HG02763 (cell line): Measurements from ENCODE around the gene MMP11.

Experiments
- ATAC-seq: cut with Tn5 transposase; IDR thresholded peaks from one replicate; pipeline ENCODE4 v1.9.1; 2021; ENCODE audit warnings: mild to moderate bottlenecking, moderate library complexity; ENCODE audit not compliant: unreplicated experiment

The MMP11 gene

GRCh38 chr22:23800297-23801237 lies 27.9 kb downstream of the MMP11 start:
- ATAC-seq, result no peak

GRCh38 chr22:23801238-23801821 lies 28.7 kb downstream of the MMP11 start:
- no peak for ATAC-seq

DNA sequence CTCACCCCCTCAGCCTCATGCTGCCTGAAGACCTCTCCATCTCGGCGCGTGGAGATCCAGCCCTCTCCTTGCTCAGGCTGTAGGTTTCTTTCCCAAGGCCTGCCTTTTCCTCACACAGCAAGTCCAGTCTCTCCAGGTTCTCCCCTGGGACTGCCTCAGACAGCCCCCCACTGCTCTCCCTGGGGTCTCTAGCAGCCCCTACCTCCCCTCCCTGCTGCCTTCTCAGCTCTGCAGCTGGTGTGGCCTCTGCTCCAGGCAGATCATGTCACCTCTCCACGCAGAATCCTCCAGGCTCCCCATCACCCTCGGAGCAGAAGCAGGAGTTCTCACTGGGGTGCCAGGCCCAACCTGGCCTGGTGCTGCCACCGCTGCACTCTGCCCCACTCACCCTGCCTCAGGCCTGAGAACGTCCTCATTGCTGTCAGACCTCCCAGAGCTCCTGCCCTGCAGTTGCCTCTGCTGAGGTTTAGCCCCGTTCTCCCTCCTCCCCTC lies 29.3 kb downstream of the MMP11 start:
- no peak for ATAC-seq

DNA sequence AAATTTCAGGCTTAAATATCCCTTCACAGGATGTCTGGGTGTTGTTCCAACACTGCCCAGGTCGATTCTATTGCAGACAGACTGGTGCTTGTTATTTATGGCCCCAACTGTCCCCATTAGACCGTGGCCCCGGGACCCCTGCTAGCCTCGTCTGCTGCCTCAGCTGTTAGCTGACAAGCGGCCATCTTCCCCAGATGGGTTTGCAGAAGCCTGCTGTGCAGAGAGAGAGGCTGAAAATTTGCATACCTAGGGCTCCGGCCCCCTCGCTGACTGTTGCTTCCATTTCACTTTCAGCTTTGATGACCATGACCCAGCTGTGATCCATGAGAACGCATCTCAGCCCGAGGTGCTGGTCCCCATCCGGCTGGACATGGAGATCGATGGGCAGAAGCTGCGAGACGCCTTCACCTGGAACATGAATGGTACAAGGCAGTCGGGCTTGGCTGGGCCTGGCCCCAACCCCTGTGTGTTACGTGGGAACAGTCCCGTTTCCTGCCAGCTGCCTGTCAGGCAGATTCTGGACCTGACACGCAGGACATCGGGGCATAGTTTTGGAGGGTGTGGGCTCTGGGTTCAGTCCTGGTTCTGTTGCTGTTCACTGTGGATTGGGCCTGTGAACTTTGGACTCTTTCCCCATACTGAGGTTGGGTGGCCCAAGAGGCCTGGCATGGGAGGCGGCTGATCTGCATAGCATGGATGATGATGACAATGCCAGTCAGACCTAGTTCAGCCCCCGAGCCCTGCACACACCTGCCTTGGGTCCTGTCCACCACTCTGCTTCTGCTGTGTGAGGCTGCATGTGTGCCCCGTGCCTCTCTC lies 30.6 kb downstream of the MMP11 start:
- ATAC-seq, result no peak

DNA sequence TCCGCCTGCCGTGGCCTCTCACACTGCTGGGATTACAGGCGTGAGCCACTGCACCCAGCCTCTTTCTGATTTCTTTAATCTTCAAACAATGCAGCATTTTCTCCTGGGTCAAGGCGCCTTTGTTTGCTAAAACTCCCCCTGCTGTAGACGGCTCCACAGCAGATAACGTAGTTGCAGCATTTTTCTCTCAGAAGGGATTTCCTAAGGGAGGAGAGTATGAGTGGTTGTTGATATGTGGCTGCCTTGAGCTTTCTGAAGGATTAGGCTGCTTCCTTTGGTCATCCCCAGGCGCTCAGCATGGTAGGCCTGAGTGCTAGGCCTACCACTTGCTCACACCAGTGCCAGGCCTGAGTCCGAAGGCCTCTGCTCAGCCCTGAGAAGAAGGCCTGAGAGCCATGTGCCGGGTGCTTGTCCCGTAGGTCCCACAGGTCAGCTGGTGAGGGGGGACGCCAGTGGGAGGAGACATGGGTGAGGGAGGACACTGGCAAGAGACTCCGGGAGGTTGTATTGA lies 32.2 kb downstream of the MMP11 start:
- no peak for ATAC-seq

DNA sequence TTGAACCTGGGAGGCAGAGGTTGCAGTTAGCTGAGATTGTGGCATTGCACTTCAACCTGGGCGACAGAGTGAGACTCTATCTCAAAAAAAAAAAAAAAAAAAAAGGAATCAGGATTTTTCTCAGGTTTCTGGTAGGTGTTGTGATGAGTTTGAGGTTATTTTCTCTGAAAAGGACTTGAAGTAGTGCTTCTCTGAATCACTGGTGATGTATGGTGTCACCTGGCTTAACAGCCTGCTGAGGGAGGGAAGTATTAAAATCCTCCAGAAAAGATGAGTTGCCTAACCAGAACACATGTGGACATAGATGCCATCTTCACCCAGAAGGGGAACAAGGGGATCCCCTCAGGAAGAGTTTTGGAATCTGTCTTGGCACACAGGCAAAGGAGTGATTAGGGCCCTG lies 34.2 kb downstream of the MMP11 start:
- no peak for ATAC-seq

GRCh38 chr22:23812378-23812777 lies 39.7 kb downstream of the MMP11 start:
- no peak for ATAC-seq

DNA sequence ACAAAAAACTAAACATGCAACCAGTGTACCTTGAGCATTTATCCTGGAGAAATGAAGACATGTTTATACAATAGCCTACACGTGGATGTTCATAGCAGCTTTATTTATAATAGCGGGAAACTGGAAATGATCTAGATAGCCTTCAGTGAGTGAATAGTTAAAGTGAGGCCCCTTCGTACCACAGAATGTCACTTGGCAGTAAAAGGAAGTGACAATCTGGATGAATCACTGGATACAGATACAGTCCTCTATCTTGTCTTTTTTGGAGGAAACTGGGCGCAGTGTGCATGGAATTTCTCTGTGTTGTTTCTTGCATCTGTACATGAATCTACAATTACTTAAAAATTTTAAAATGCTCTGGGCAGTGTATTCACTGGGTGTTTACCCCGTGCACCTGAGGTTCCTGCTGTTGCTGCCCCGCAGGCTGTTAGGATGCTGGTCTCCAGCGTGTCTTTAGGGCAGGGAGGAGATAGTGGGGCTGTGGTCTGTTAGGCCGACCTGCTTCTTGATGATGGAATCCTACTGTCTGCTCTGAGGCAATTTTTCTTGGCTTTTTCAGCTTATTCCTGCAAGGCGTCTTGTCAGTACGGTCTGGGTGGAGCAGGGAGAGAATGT lies 43.0 kb downstream of the MMP11 start:
- no peak for ATAC-seq

- no peak for ATAC-seq
These were observed 43.7 kb downstream of the MMP11 start for GRCh38 chr22:23816156-23816976.

GRCh38 chr22:23817146-23817545 lies 44.5 kb downstream of the MMP11 start:
- no peak for ATAC-seq

DNA sequence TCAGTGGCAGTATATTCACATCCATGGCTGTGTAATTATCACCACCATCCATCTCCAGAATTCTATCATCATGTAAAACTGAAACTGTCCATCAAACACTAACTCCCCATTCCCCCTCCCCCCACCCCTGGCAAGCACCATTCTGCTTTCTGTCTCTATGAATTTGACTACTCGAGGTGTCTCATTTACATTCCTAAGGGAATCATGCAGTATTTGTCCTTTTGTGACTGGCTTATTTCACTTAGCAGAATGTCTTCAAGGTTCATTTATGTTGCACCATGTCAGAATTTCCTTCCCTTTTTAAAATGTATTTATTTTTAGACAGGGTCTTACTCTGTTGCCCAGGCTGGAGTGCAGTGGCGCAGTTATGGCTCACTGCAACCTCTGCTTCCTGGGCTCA lies 45.9 kb downstream of the MMP11 start:
- no peak for ATAC-seq

- no peak for ATAC-seq
These were observed 48.1 kb downstream of the MMP11 start for GRCh38 chr22:23820748-23821211.

DNA sequence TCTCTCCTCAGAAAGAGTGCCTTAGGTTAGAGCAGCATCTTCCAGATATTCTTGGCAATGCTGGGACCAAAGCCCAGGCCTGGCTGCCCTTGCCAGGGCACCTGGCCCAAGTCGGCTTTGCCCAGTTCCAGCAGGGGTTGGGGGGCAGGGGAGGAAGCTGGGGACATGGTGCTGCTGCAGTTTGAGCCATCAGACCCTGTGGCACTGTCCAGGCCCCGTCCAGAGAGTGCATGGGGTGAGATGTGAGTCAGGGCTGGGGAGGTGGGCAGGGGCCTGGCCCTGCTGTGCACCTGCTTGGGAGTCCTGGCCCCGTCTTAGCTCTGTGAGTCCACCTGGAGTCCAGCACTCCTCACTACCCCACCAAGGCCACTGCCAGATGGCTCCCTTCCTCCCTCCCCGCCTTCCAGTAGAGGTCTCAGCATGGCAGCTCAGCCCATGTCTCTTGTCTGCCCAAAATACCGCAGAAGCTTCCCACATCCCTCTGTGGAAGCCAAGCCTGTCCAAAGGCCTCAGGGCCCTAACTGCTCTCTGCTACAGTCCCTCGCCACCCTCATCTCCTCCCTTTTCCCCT lies 49.5 kb downstream of the MMP11 start:
- no peak for ATAC-seq

GRCh38 chr22:23823331-23823791 lies 50.7 kb downstream of the MMP11 start:
- no peak for ATAC-seq

GRCh38 chr22:23824476-23825245 lies 52.0 kb downstream of the MMP11 start:
- ATAC-seq, result no peak

- no peak for ATAC-seq
These were observed 52.7 kb downstream of the MMP11 start for GRCh38 chr22:23825246-23825905.

DNA sequence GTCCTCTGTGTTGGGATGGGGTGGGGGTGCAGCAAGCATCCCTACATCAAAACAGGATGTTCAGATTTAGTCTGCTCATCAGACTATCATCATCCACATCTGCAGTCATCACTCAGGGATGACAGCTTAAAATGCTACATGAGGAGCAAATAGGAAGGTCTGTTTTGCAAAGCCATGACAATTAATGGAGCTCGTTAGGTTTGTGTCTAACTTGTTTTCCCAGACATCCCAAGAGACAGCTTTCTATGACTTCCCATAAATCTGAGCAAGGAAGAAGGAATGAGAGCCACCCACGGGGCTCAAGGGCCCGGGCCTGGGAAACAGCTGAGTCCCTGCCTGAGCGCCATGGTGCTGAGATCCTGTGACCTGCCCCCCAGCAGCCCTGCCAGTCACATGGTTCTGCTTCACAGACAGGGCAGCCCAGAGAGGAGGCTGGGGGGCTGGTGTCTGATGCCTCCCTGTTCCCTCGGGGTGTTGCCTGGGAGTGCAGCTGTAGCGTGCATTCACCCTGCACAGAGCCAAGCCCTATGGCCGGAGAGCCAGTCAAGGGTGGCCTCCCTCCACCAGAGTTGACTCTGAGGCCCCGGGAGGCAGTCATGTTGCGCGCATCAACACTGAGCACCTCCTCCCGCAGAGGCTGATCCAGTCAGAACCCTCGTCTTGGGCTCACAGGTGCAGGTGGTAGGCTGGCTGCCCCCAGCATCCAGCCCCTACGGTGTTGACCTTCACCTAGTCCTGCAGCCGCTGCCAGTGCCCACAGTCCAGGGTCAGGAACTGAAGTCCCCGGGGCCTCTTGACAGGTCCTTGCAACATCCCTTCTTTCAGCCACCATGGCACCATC lies 54.1 kb downstream of the MMP11 start:
- ATAC-seq, result no peak
